ENCODE measurements around the gene FMNL2.
"Not testable (repeated sequence)": the region's sequence is repeated elsewhere in the genome, so short reads cannot be mapped to it uniquely, and the experiment has no call there.

The FMNL2 gene

GRCh38 chr2:152497481-152498052 lies 162.6 kb downstream of the FMNL2 start:
- peak; percentile 88 for DNase-seq (ENCODE audit: low spot score)

GRCh38 chr2:152499331-152499816 lies 164.4 kb downstream of the FMNL2 start:
- DNase-seq (ENCODE audit: low spot score) = no peak

GRCh38 chr2:152499896-152500735 lies 165.1 kb downstream of the FMNL2 start:
- no peak for DNase-seq (ENCODE audit: low spot score)

- DNase-seq (ENCODE audit: low spot score) = no peak
Measured at GRCh38 chr2:152500772-152501171, 165.8 kb downstream of the FMNL2 start.

GRCh38 chr2:152501666-152502065 lies 166.7 kb downstream of the FMNL2 start:
- DNase-seq (ENCODE audit: low spot score) = no peak

GRCh38 chr2:152504618-152505017 lies 169.6 kb downstream of the FMNL2 start:
- DNase-seq (ENCODE audit: low spot score) = no peak

GRCh38 chr2:152505495-152505906 lies 170.5 kb downstream of the FMNL2 start:
- DNase-seq (ENCODE audit: low spot score) = no peak

- DNase-seq (ENCODE audit: low spot score) = no peak
Measured at GRCh38 chr2:152506843-152507242, 171.9 kb downstream of the FMNL2 start.

- DNase-seq (ENCODE audit: low spot score) = no peak
Measured at GRCh38 chr2:152507907-152508306, 172.9 kb downstream of the FMNL2 start.

- no peak for DNase-seq (ENCODE audit: low spot score)
Measured at GRCh38 chr2:152508446-152508845, 173.5 kb downstream of the FMNL2 start.

- no peak for DNase-seq (ENCODE audit: low spot score)
Measured at GRCh38 chr2:152509772-152510491, 175.0 kb downstream of the FMNL2 start.

GRCh38 chr2:152510621-152511020 lies 175.6 kb downstream of the FMNL2 start:
- DNase-seq (ENCODE audit: low spot score) = no peak

- no peak for DNase-seq (ENCODE audit: low spot score)
Measured at GRCh38 chr2:152511981-152512380, 177.0 kb downstream of the FMNL2 start.

GRCh38 chr2:152513029-152513428 lies 178.1 kb downstream of the FMNL2 start:
- no peak for DNase-seq (ENCODE audit: low spot score)

GRCh38 chr2:152513681-152514080 lies 178.7 kb downstream of the FMNL2 start:
- DNase-seq (ENCODE audit: low spot score) = peak; percentile 24

GRCh38 chr2:152518034-152518433 lies 183.1 kb downstream of the FMNL2 start:
- DNase-seq (ENCODE audit: low spot score) = no peak

GRCh38 chr2:152518641-152519580 lies 183.9 kb downstream of the FMNL2 start:
- DNase-seq (ENCODE audit: low spot score) = no peak

- DNase-seq (ENCODE audit: low spot score) = no peak
Measured at GRCh38 chr2:152519581-152519952, 184.6 kb downstream of the FMNL2 start.

- no peak for DNase-seq (ENCODE audit: low spot score)
Measured at GRCh38 chr2:152520759-152521158, 185.8 kb downstream of the FMNL2 start.

GRCh38 chr2:152522446-152522845 lies 187.5 kb downstream of the FMNL2 start:
- DNase-seq (ENCODE audit: low spot score) = not testable (repeated sequence)

GRCh38 chr2:152523091-152523490 lies 188.1 kb downstream of the FMNL2 start:
- DNase-seq (ENCODE audit: low spot score) = no peak
